Measurements from ENCODE around the gene SLC49A4. TPM values are rescaled to one million over a fixed set of nuclear protein-coding genes. Genes with fewer than 3 reads are reported as not detected.

The SLC49A4 gene
- polyA plus RNA-seq, 2 of the 4 experiments (the other 2 are of a cell fraction), result 11.1 to 16.2 TPM

DNA sequence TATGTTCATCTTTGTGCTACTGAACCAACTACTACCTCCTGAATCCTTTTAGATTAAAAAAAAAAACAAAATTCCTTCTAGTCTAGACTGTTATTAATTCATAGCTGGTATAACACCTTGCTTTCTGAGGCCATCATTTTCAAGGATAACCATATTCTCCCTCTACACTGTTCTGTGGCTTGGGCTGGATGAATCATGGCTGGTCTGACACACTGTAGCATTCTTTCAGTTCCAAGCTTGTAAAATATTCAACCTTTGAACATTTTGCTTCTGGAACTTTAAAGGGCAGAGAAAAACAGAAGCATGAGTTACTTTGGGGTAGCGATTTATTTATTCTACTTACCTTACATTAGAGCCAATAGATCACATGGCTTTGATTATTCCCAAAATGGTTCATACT, 8.8 kb upstream of the SLC49A4 start:
- Histone ChIP-seq H3K4me1 (peaks cover 21% of the 10 kb centered on the region), H3K9me3 (no peaks in the 10 kb centered on the region), H3K4me3 (no peak overlapping the region), H3K27ac (peak overlapping the region in 1 of 2 experiments; percentile 17; a peak in 1 of 6 replicates), H3K4me2 (peak overlapping the region; percentile 30; the same call in 2 of the 3 replicates)
- POLR2A ChIA-PET, result interaction anchor here (0.6 kb wide), 1 partner anchor 10 kb away, joined by 3 read pairs; no protein-coding TSS in a partner anchor
- TF ChIP-seq, protein P1, sequence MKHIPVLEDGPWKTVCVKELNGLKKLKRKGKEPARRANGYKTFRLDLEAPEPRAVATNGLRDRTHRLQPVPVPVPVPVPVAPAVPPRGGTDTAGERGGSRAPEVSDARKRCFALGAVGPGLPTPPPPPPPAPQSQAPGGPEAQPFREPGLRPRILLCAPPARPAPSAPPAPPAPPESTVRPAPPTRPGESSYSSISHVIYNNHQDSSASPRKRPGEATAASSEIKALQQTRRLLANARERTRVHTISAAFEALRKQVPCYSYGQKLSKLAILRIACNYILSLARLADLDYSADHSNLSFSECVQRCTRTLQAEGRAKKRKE (CRISPR knock-in tag; IDR thresholded peaks at IDR 0.05; ENCODE audit: low read depth), result no peak
- TF ChIP-seq RAD21 (conservative IDR thresholded peaks at IDR 0.05 in 1 of 2, IDR thresholded peaks at IDR 0.05 in 1 of 2), result no peak
- TF ChIP-seq, protein P2, sequence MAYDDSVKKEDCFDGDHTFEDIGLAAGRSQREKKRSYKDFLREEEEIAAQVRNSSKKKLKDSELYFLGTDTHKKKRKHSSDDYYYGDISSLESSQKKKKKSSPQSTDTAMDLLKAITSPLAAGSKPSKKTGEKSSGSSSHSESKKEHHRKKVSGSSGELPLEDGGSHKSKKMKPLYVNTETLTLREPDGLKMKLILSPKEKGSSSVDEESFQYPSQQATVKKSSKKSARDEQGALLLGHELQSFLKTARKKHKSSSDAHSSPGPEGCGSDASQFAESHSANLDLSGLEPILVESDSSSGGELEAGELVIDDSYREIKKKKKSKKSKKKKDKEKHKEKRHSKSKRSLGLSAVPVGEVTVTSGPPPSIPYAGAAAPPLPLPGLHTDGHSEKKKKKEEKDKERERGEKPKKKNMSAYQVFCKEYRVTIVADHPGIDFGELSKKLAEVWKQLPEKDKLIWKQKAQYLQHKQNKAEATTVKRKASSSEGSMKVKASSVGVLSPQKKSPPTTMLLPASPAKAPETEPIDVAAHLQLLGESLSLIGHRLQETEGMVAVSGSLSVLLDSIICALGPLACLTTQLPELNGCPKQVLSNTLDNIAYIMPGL (CRISPR knock-in tag; IDR thresholded peaks at IDR 0.05; ENCODE audit: borderline replicate concordance), result no peak
- no peak for TF ChIP-seq JUN (IDR thresholded peaks at IDR 0.05)
- WGBS (ENCODE audit: missing lambda C conversion rate), result 68% methylated on average over 1 of the region's 1 CpG
- DNase-seq (ENCODE audit: low read depth in 1 of 2, low spot score in 1 of 2), result peak in 1 of 2 experiments; percentile 13
- CTCF ChIA-PET, result no interaction called here
- ATAC-seq, result peak; percentile 68 to 76; a peak in 4 of 6 replicates
- no peak for FAIRE-seq

DNA sequence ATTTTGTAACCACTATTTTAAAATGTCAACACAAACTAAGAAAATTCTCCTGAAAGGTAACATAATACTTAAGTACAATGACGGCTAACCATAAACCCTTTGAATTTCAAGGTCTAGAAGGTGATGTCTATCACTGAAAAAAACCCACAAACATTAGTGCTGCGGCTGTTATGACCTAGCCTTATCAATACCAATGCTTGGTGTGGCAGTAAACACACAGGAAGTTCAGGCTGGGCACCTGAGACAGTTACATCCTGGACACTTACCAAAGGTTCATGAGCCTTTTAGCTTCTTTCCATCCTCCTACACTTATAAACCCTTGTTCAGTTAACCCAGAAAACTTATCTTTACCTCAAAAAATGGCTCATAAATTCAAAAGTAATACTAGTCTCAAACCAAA, 7.0 kb upstream of the SLC49A4 start:
- no peak for FAIRE-seq
- ATAC-seq, result no peak
- H3K4me2 ChIP-seq, result no peak overlapping the region
- DNase-seq (ENCODE audit: low read depth in 1 of 2, low spot score in 1 of 2), result no peak
- ChIA-PET CTCF (no interaction called here), POLR2A (no interaction called here)
- 86% methylated on average over 2 of the region's 2 CpGs for WGBS (ENCODE audit: missing lambda C conversion rate)
- no peak overlapping the region for H3K27ac ChIP-seq
- no peaks in the 10 kb centered on the region for H3K9me3 ChIP-seq
- H3K4me3 ChIP-seq, result no peak overlapping the region
- TF ChIP-seq PHF8 (IDR thresholded peaks at IDR 0.05; ENCODE audit: borderline replicate concordance, low read depth) (no peak), RNF2 (IDR thresholded peaks at IDR 0.05; ENCODE audit: borderline replicate concordance, low read depth) (no peak), RAD21 (conservative IDR thresholded peaks at IDR 0.05 in 1 of 2, IDR thresholded peaks at IDR 0.05 in 1 of 2) (no peak), GATA3 (IDR thresholded peaks at IDR 0.05; ENCODE audit: borderline replicate concordance) (no peak)
- TF ChIP-seq, protein P3, sequence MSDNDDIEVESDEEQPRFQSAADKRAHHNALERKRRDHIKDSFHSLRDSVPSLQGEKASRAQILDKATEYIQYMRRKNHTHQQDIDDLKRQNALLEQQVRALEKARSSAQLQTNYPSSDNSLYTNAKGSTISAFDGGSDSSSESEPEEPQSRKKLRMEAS (IDR thresholded peaks at IDR 0.05), result no peak
- TF ChIP-seq, protein P4, sequence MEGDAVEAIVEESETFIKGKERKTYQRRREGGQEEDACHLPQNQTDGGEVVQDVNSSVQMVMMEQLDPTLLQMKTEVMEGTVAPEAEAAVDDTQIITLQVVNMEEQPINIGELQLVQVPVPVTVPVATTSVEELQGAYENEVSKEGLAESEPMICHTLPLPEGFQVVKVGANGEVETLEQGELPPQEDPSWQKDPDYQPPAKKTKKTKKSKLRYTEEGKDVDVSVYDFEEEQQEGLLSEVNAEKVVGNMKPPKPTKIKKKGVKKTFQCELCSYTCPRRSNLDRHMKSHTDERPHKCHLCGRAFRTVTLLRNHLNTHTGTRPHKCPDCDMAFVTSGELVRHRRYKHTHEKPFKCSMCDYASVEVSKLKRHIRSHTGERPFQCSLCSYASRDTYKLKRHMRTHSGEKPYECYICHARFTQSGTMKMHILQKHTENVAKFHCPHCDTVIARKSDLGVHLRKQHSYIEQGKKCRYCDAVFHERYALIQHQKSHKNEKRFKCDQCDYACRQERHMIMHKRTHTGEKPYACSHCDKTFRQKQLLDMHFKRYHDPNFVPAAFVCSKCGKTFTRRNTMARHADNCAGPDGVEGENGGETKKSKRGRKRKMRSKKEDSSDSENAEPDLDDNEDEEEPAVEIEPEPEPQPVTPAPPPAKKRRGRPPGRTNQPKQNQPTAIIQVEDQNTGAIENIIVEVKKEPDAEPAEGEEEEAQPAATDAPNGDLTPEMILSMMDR (IDR thresholded peaks at IDR 0.05), result no peak
- H3K4me1 ChIP-seq, result peaks cover 21% of the 10 kb centered on the region

DNA sequence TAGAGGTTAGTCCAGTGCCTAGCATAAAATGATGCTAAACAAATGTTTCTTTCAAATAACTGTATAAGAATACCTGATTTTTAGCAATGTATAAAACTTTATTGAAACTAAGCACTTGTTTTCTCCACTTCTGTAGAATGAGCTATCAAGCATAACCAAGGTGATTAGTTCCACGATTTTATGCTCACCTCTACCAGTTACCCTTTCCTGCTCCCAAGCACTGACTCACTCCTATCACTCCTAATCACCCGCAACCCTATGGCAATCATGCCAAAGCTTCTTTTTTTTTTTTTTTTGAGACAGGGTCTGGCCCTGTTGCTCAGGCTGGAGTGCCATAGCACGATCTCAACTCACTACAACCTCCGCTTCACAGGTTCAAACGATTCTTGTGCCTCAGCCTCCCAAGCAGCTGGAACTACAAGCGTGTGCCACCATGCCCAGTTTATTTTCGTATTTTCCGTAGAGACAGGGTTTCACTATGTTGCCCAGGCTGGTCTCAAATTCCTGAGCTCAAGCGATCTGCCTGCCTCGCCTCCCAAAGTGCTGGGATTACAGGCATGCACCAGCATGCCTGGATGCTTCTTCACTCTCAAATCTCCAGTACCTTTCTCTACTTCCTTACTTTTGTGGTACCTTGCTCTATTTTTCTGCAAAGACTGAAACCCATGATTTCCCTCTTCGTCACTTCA, 5.1 kb upstream of the SLC49A4 start:
- Histone ChIP-seq H3K9me3 (no peaks in the 10 kb centered on the region), H3K4me2 (no peak overlapping the region), H3K4me3 (no peak overlapping the region), H3K4me1 (peaks cover 21% of the 10 kb centered on the region), H3K27ac (no peak overlapping the region)
- TF ChIP-seq BHLHE40 (IDR thresholded peaks at IDR 0.05; ENCODE audit: low read depth, low read length) (no peak), FOXS1 (CRISPR knock-in tag; IDR thresholded peaks at IDR 0.05) (no peak), RARB (CRISPR knock-in tag; IDR thresholded peaks at IDR 0.05) (no peak), ESRRA (IDR thresholded peaks at IDR 0.05; ENCODE audit: borderline replicate concordance, low read length) (no peak), JUNB (IDR thresholded peaks at IDR 0.05) (no peak), EP300 (IDR thresholded peaks at IDR 0.05) (no peak), ZC3H11A (IDR thresholded peaks at IDR 0.05) (no peak), MAFK (IDR thresholded peaks at IDR 0.05; ENCODE audit: partially characterized antibody) (no peak), NPAS2 (CRISPR knock-in tag; IDR thresholded peaks at IDR 0.05; ENCODE audit: borderline replicate concordance) (no peak), RAD21 (conservative IDR thresholded peaks at IDR 0.05 in 1 of 2, IDR thresholded peaks at IDR 0.05 in 1 of 2) (no peak), SREBF2 (IDR thresholded peaks at IDR 0.05) (no peak)
- CTCF ChIA-PET, result interaction anchor here (2.0 kb wide), 1 partner anchor 35 kb away, joined by 6 read pairs; no protein-coding TSS in a partner anchor
- DNase-seq (ENCODE audit: low read depth in 1 of 2, low spot score in 1 of 2), result no peak
- 85% methylated on average over 11 of the region's 11 CpGs for WGBS (ENCODE audit: missing lambda C conversion rate)
- POLR2A ChIA-PET, result no interaction called here
- no peak for FAIRE-seq
- ATAC-seq, result no peak

Measured in A549 (cell line).